ENCODE measurements around the gene MED10.

DNA sequence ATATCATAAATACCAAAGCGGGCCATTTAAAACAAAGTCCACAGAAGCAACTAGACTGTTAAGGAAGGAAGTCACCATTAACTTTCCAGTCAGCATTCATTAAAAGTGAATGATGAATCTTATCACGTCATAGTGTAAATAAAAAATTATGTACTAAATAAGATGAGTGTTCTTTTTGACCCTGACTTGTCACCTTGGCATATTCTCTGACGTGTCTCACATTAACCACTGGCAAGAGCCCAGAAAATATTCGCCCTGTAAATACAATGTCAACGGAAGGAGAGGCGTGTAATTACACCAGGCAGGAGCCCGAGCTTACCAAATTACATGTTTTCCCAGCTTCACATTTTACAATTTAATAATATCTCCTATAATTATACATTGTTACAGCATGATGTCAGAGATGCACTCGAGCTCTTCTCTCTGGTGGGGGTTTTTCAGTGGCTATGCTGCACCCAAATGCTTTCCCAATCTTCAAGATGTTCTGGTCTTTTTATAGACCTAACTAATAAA lies 41.0 kb upstream of the MED10 start:
- TF ChIP-seq TAF1 (IDR thresholded peaks at IDR 0.05; ENCODE audit: low read depth), result no peak
- TF ChIP-seq, protein P1, sequence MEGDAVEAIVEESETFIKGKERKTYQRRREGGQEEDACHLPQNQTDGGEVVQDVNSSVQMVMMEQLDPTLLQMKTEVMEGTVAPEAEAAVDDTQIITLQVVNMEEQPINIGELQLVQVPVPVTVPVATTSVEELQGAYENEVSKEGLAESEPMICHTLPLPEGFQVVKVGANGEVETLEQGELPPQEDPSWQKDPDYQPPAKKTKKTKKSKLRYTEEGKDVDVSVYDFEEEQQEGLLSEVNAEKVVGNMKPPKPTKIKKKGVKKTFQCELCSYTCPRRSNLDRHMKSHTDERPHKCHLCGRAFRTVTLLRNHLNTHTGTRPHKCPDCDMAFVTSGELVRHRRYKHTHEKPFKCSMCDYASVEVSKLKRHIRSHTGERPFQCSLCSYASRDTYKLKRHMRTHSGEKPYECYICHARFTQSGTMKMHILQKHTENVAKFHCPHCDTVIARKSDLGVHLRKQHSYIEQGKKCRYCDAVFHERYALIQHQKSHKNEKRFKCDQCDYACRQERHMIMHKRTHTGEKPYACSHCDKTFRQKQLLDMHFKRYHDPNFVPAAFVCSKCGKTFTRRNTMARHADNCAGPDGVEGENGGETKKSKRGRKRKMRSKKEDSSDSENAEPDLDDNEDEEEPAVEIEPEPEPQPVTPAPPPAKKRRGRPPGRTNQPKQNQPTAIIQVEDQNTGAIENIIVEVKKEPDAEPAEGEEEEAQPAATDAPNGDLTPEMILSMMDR (IDR thresholded peaks at IDR 0.05; ENCODE audit: poor library complexity, severe bottlenecking), result no peak
- TF ChIP-seq, protein P2, sequence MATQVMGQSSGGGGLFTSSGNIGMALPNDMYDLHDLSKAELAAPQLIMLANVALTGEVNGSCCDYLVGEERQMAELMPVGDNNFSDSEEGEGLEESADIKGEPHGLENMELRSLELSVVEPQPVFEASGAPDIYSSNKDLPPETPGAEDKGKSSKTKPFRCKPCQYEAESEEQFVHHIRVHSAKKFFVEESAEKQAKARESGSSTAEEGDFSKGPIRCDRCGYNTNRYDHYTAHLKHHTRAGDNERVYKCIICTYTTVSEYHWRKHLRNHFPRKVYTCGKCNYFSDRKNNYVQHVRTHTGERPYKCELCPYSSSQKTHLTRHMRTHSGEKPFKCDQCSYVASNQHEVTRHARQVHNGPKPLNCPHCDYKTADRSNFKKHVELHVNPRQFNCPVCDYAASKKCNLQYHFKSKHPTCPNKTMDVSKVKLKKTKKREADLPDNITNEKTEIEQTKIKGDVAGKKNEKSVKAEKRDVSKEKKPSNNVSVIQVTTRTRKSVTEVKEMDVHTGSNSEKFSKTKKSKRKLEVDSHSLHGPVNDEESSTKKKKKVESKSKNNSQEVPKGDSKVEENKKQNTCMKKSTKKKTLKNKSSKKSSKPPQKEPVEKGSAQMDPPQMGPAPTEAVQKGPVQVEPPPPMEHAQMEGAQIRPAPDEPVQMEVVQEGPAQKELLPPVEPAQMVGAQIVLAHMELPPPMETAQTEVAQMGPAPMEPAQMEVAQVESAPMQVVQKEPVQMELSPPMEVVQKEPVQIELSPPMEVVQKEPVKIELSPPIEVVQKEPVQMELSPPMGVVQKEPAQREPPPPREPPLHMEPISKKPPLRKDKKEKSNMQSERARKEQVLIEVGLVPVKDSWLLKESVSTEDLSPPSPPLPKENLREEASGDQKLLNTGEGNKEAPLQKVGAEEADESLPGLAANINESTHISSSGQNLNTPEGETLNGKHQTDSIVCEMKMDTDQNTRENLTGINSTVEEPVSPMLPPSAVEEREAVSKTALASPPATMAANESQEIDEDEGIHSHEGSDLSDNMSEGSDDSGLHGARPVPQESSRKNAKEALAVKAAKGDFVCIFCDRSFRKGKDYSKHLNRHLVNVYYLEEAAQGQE (IDR thresholded peaks at IDR 0.05; ENCODE audit: borderline replicate concordance), result no peak
- no peak for TF ChIP-seq EZH2 (IDR thresholded peaks at IDR 0.05; ENCODE audit: borderline replicate concordance, insufficient read depth, low read length, poor library complexity, severe bottlenecking)
